ENCODE data around the gene TBC1D14.
A peak's percentile ranks its signal among the peaks of the same experiment; 100 is the strongest.

Gene TBC1D14

GRCh38 chr4:7042503-7043283 is 133.1 kb downstream of the TBC1D14 start:
- peaks cover 37% of the 10 kb centered on the region for H3K27me3 ChIP-seq (ENCODE audit: insufficient read depth, insufficient read length)
- no peaks in the 10 kb centered on the region for H3K9me3 ChIP-seq (ENCODE audit: insufficient read depth, low read length)
- H3K36me3 ChIP-seq (ENCODE audit: insufficient read depth, insufficient read length, low read length) = peaks cover 14% of the 10 kb centered on the region
- H3K9ac ChIP-seq (ENCODE audit: insufficient read length, low read depth) = peak overlapping the region; percentile 84
- peak overlapping the region; percentile 64 for H3K4me3 ChIP-seq (ENCODE audit: insufficient read length, low read depth)
- no peak for TF ChIP-seq YY1 (IDR thresholded peaks at IDR 0.05; ENCODE audit: insufficient read depth, insufficient read length)
- no peak for TF ChIP-seq ZNF274 (IDR thresholded peaks at IDR 0.05; ENCODE audit: low read depth, low read length)
- TF ChIP-seq SUZ12 (IDR thresholded peaks at IDR 0.05; ENCODE audit: extremely low read depth, insufficient read depth, insufficient read length) = peak; percentile 69
- H3K4me1 ChIP-seq (ENCODE audit: insufficient read depth, insufficient read length) = peaks cover 14% of the 10 kb centered on the region
- DNase-seq (ENCODE audit: low read depth, low spot score) = peak; percentile 96

GRCh38 chr4:7043284-7044136 is 133.9 kb downstream of the TBC1D14 start, which contains the start of gene TADA2B:
TADA2B (plus strand) TSS chr4:7043372; CDS start chr4:7043580, 208 bp downstream.
- H3K36me3 ChIP-seq (ENCODE audit: insufficient read depth, insufficient read length, low read length) = peaks cover 14% of the 10 kb centered on the region
- no peak for DNase-seq (ENCODE audit: low read depth, low spot score)

GRCh38 chr4:7044137-7044930 is 134.7 kb downstream of the TBC1D14 start:
- H3K36me3 ChIP-seq (ENCODE audit: insufficient read depth, insufficient read length, low read length) = peaks cover 17% of the 10 kb centered on the region
- peaks cover 14% of the 10 kb centered on the region for H3K4me1 ChIP-seq (ENCODE audit: insufficient read depth, insufficient read length)
- DNase-seq (ENCODE audit: low read depth, low spot score) = no peak
- peak overlapping the region; percentile 94 for H3K9ac ChIP-seq (ENCODE audit: insufficient read length, low read depth)
- H3K27me3 ChIP-seq (ENCODE audit: insufficient read depth, insufficient read length) = peaks cover 37% of the 10 kb centered on the region
- H3K4me3 ChIP-seq (ENCODE audit: insufficient read length, low read depth) = peak overlapping the region; percentile 90
- TF ChIP-seq YY1 (IDR thresholded peaks at IDR 0.05; ENCODE audit: insufficient read depth, insufficient read length) (no peak), SUZ12 (IDR thresholded peaks at IDR 0.05; ENCODE audit: extremely low read depth, insufficient read depth, insufficient read length) (no peak), ZNF274 (IDR thresholded peaks at IDR 0.05; ENCODE audit: low read depth, low read length) (no peak)
- H3K9me3 ChIP-seq (ENCODE audit: insufficient read depth, low read length) = no peaks in the 10 kb centered on the region

More at GRCh38 chr4:7043284-7044136, 133.9 kb downstream of the TBC1D14 start, which contains the start of gene TADA2B:
- Histone ChIP-seq H3K4me1 (ENCODE audit: insufficient read depth, insufficient read length) (peaks cover 14% of the 10 kb centered on the region), H3K4me3 (ENCODE audit: insufficient read length, low read depth) (peak within 1 kb of the TSS; percentile 90), H3K27me3 (ENCODE audit: insufficient read depth, insufficient read length) (peaks cover 37% of the 10 kb centered on the region), H3K9me3 (ENCODE audit: insufficient read depth, low read length) (no peaks in the 10 kb centered on the region), H3K9ac (ENCODE audit: insufficient read length, low read depth) (peak within 1 kb of the TSS; percentile 94)
- TF ChIP-seq ZNF274 (IDR thresholded peaks at IDR 0.05; ENCODE audit: low read depth, low read length) (no peak), YY1 (IDR thresholded peaks at IDR 0.05; ENCODE audit: insufficient read depth, insufficient read length) (no peak), SUZ12 (IDR thresholded peaks at IDR 0.05; ENCODE audit: extremely low read depth, insufficient read depth, insufficient read length) (no peak)

- Histone ChIP-seq H3K9ac (ENCODE audit: insufficient read length, low read depth) (no peak overlapping the region), H3K4me3 (ENCODE audit: insufficient read length, low read depth) (no peak overlapping the region), H3K27me3 (ENCODE audit: insufficient read depth, insufficient read length) (peaks cover 37% of the 10 kb centered on the region), H3K36me3 (ENCODE audit: insufficient read depth, insufficient read length, low read length) (peaks cover 18% of the 10 kb centered on the region), H3K9me3 (ENCODE audit: insufficient read depth, low read length) (no peaks in the 10 kb centered on the region), H3K4me1 (ENCODE audit: insufficient read depth, insufficient read length) (peaks cover 14% of the 10 kb centered on the region)
- DNase-seq (ENCODE audit: low read depth, low spot score) = no peak
- TF ChIP-seq ZNF274 (IDR thresholded peaks at IDR 0.05; ENCODE audit: low read depth, low read length) = no peak
- TF ChIP-seq YY1 (IDR thresholded peaks at IDR 0.05; ENCODE audit: insufficient read depth, insufficient read length) = no peak
- TF ChIP-seq SUZ12 (IDR thresholded peaks at IDR 0.05; ENCODE audit: extremely low read depth, insufficient read depth, insufficient read length) = no peak
These were observed 135.9 kb downstream of the TBC1D14 start for GRCh38 chr4:7045553-7045952.

- peaks cover 30% of the 10 kb centered on the region for H3K27me3 ChIP-seq (ENCODE audit: insufficient read depth, insufficient read length)
- no peak for TF ChIP-seq SUZ12 (IDR thresholded peaks at IDR 0.05; ENCODE audit: extremely low read depth, insufficient read depth, insufficient read length)
- H3K9me3 ChIP-seq (ENCODE audit: insufficient read depth, low read length) = no peaks in the 10 kb centered on the region
- peak overlapping the region; percentile 42 for H3K9ac ChIP-seq (ENCODE audit: insufficient read length, low read depth)
- H3K36me3 ChIP-seq (ENCODE audit: insufficient read depth, insufficient read length, low read length) = peaks cover 23% of the 10 kb centered on the region
- no peak for DNase-seq (ENCODE audit: low read depth, low spot score)
- H3K4me3 ChIP-seq (ENCODE audit: insufficient read length, low read depth) = no peak overlapping the region
- peaks cover 17% of the 10 kb centered on the region for H3K4me1 ChIP-seq (ENCODE audit: insufficient read depth, insufficient read length)
These were observed 136.6 kb downstream of the TBC1D14 start for GRCh38 chr4:7045961-7046921.

GRCh38 chr4:7046971-7047370 is 137.3 kb downstream of the TBC1D14 start:
- no peaks in the 10 kb centered on the region for H3K9me3 ChIP-seq (ENCODE audit: insufficient read depth, low read length)
- H3K4me1 ChIP-seq (ENCODE audit: insufficient read depth, insufficient read length) = peaks cover 15% of the 10 kb centered on the region
- H3K36me3 ChIP-seq (ENCODE audit: insufficient read depth, insufficient read length, low read length) = peaks cover 26% of the 10 kb centered on the region
- no peak for DNase-seq (ENCODE audit: low read depth, low spot score)
- TF ChIP-seq SUZ12 (IDR thresholded peaks at IDR 0.05; ENCODE audit: extremely low read depth, insufficient read depth, insufficient read length) = no peak
- TF ChIP-seq YY1 (IDR thresholded peaks at IDR 0.05; ENCODE audit: insufficient read depth, insufficient read length) = no peak
- no peak for TF ChIP-seq ZNF274 (IDR thresholded peaks at IDR 0.05; ENCODE audit: low read depth, low read length)
- H3K9ac ChIP-seq (ENCODE audit: insufficient read length, low read depth) = peak overlapping the region; percentile 42
- peaks cover 23% of the 10 kb centered on the region for H3K27me3 ChIP-seq (ENCODE audit: insufficient read depth, insufficient read length)
- no peak overlapping the region for H3K4me3 ChIP-seq (ENCODE audit: insufficient read length, low read depth)
